K562 (cell line): ENCODE results near the gene DEK. TPM values are rescaled to one million over a fixed set of nuclear protein-coding genes. Genes with fewer than 3 reads are reported as not detected.
A peak's percentile ranks its signal among the peaks of the same experiment; 100 is the strongest.

Experiments used
- FOXJ2 ChIP-seq: fragments of 200-800 bp; sonication (Bioruptor generic); IDR thresholded peaks from 2 replicates; pipeline ENCODE4 v1.6.1; 2016; ENCODE audit warnings: missing genetic modification characterization, missing compliant biosample characterization
- HES1 ChIP-seq: fragments of 450-650 bp; IDR thresholded peaks from 2 replicates; pipeline ENCODE4 v1.6.1; 2016; ENCODE audit warnings: low read depth, mild to moderate bottlenecking, moderate library complexity
- PHF21A ChIP-seq: fragments of 450-650 bp; IDR thresholded peaks from 2 replicates; pipeline ENCODE4 v1.6.1; 2017; ENCODE audit warnings: low read depth, borderline replicate concordance
- VEZF1 ChIP-seq: fragments of 200-800 bp; sonication (Bioruptor generic); IDR thresholded peaks from 2 replicates; pipeline ENCODE4 v1.6.1; 2017; ENCODE audit warnings: missing genetic modification characterization, missing compliant biosample characterization
- YY1 ChIP-seq, 3 experiments: IDR thresholded peaks; 2 replicates each; pipeline ENCODE4 v1.6.1; 2011; ENCODE audit warnings: low read length in 2 of 3, mild to moderate bottlenecking in 2 of 3, moderate library complexity in 2 of 3, borderline replicate concordance in 1 of 3, control low read depth in 1 of 3, low read depth in 1 of 3; ENCODE audit not compliant: insufficient read depth in 3 of 3, insufficient replicate concordance in 2 of 3, control insufficient read depth in 1 of 3, insufficient read length in 1 of 3; ENCODE audit errors: extremely low read depth in 1 of 3
- ZNF253 ChIP-seq: fragments of 250-450 bp; sonication (Bioruptor Pico); conservative IDR thresholded peaks from 2 replicates; pipeline ENCODE4 v1.6.1; 2021; ENCODE audit warnings: mild to moderate bottlenecking
- ZNF780A ChIP-seq: fragments of 250-450 bp; sonication (Bioruptor Pico); IDR thresholded peaks from 2 replicates; pipeline ENCODE4 v1.5.0; 2021; ENCODE audit warnings: mild to moderate bottlenecking
- polyA plus RNA-seq, 8 experiments: library from polyadenylated mRNA; depleted of rRNA in 4 of 8; stranded (reverse) in 5 of 8; unstranded in 3 of 8; fragments of >200 nt; fragmentation: Nextera tagmentation in 2 of 8; fragmentation: Illumina TruSeq in 1 of 8; extraction: Ambion mirVana in 2 of 8; extraction: Trizol in 1 of 8; gene quantifications; 2 replicates each; pipeline versions ENCODE4 v1.2.1 to v1.2.3, GENCODE V29; 2011 to 2014; ENCODE audit warnings: inconsistent platforms in 1 of 8, missing spikeins in 1 of 8
- total RNA-seq, 7 experiments: library from RNA; depleted of rRNA in 6 of 7; stranded (reverse); fragments of >200 nt in 6 of 7; fragmentation: Illumina TruSeq in 2 of 7; extraction: Trizol in 2 of 7; gene quantifications; 2 replicates each; pipeline versions ENCODE4 v1.2.1 to v1.2.3, GENCODE V29; 2011 to 2021; ENCODE audit warnings: low replicate concordance in 1 of 7
- TF ChIP-seq, protein P1 (sequence below): fragments of 450-650 bp; IDR thresholded peaks from 2 replicates; pipeline ENCODE4 v1.6.1; 2016; ENCODE audit warnings: mild to moderate bottlenecking, moderate library complexity
- TF ChIP-seq, protein P2 (sequence below): fragments of 250-450 bp; sonication (Bioruptor Pico); IDR thresholded peaks from 2 replicates; pipeline ENCODE4 v1.4.0; 2020; ENCODE audit warnings: mild to moderate bottlenecking, moderate library complexity, borderline replicate concordance

The DEK gene
- total and polyA plus RNA-seq, 9 of the 15 experiments (the other 6 are each of a cell fraction or from before 2014, with no cell fraction given), result 82.3 to 338 (median 184) TPM

DNA sequence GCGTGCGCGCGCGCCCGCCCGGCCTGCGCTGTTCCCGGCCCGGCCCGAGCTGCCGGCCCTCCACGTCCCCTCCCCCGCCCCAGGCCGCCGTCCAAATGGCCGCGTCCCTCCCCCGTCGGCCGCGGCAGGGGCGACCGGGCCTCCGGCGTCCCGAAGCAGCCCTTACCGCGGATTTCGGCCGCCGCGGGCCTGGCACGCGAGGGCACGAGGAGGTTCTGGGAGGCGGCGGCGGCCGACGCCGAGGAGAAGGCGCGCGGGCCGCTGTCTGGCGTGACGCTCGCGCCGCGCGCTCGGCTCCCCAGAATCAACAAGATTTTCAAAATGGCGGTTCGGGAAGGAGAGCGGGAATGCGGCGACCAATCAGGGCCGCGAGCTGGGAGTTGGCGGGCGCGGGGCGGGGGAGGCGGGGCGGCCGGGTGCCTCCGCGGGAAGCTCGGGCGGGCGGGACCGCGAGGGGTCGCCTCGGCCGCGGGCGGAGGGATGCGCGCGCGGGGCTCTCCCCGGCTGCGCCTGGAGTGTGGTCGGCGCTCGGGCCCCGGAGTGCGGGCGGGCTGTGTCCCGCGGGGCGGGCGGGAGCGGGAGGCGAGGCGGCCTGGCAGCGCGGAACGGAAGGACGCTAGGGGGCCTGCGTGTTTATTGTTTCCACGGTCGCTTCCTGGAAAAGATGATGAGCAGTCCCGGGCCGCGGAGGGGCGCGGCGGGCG is at the start of gene DEK (continued):
- TF ChIP-seq, protein P1, sequence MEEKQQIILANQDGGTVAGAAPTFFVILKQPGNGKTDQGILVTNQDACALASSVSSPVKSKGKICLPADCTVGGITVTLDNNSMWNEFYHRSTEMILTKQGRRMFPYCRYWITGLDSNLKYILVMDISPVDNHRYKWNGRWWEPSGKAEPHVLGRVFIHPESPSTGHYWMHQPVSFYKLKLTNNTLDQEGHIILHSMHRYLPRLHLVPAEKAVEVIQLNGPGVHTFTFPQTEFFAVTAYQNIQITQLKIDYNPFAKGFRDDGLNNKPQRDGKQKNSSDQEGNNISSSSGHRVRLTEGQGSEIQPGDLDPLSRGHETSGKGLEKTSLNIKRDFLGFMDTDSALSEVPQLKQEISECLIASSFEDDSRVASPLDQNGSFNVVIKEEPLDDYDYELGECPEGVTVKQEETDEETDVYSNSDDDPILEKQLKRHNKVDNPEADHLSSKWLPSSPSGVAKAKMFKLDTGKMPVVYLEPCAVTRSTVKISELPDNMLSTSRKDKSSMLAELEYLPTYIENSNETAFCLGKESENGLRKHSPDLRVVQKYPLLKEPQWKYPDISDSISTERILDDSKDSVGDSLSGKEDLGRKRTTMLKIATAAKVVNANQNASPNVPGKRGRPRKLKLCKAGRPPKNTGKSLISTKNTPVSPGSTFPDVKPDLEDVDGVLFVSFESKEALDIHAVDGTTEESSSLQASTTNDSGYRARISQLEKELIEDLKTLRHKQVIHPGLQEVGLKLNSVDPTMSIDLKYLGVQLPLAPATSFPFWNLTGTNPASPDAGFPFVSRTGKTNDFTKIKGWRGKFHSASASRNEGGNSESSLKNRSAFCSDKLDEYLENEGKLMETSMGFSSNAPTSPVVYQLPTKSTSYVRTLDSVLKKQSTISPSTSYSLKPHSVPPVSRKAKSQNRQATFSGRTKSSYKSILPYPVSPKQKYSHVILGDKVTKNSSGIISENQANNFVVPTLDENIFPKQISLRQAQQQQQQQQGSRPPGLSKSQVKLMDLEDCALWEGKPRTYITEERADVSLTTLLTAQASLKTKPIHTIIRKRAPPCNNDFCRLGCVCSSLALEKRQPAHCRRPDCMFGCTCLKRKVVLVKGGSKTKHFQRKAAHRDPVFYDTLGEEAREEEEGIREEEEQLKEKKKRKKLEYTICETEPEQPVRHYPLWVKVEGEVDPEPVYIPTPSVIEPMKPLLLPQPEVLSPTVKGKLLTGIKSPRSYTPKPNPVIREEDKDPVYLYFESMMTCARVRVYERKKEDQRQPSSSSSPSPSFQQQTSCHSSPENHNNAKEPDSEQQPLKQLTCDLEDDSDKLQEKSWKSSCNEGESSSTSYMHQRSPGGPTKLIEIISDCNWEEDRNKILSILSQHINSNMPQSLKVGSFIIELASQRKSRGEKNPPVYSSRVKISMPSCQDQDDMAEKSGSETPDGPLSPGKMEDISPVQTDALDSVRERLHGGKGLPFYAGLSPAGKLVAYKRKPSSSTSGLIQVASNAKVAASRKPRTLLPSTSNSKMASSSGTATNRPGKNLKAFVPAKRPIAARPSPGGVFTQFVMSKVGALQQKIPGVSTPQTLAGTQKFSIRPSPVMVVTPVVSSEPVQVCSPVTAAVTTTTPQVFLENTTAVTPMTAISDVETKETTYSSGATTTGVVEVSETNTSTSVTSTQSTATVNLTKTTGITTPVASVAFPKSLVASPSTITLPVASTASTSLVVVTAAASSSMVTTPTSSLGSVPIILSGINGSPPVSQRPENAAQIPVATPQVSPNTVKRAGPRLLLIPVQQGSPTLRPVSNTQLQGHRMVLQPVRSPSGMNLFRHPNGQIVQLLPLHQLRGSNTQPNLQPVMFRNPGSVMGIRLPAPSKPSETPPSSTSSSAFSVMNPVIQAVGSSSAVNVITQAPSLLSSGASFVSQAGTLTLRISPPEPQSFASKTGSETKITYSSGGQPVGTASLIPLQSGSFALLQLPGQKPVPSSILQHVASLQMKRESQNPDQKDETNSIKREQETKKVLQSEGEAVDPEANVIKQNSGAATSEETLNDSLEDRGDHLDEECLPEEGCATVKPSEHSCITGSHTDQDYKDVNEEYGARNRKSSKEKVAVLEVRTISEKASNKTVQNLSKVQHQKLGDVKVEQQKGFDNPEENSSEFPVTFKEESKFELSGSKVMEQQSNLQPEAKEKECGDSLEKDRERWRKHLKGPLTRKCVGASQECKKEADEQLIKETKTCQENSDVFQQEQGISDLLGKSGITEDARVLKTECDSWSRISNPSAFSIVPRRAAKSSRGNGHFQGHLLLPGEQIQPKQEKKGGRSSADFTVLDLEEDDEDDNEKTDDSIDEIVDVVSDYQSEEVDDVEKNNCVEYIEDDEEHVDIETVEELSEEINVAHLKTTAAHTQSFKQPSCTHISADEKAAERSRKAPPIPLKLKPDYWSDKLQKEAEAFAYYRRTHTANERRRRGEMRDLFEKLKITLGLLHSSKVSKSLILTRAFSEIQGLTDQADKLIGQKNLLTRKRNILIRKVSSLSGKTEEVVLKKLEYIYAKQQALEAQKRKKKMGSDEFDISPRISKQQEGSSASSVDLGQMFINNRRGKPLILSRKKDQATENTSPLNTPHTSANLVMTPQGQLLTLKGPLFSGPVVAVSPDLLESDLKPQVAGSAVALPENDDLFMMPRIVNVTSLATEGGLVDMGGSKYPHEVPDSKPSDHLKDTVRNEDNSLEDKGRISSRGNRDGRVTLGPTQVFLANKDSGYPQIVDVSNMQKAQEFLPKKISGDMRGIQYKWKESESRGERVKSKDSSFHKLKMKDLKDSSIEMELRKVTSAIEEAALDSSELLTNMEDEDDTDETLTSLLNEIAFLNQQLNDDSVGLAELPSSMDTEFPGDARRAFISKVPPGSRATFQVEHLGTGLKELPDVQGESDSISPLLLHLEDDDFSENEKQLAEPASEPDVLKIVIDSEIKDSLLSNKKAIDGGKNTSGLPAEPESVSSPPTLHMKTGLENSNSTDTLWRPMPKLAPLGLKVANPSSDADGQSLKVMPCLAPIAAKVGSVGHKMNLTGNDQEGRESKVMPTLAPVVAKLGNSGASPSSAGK, result 0 out of 2 replicates have a peak, but pooled peaks have one; percentile 37
- TF ChIP-seq FOXJ2 (tag) (peak; percentile 78; the same call in 1 of the 2 replicates), VEZF1 (CRISPR knock-in tag) (peak; percentile 96), ZNF253 (CRISPR knock-in tag) (no peak), HES1 (no peak), ZNF780A (CRISPR knock-in tag) (no peak), PHF21A (no peak), YY1 (IDR thresholded peaks at IDR 0.05; ENCODE audit: borderline replicate concordance in 1 of 3, control insufficient read depth in 1 of 3, extremely low read depth in 1 of 3, insufficient read depth in 3 of 3, insufficient read length in 1 of 3, insufficient replicate concordance in 2 of 3, low read depth in 1 of 3, low read length in 2 of 3) (peak; percentile 79 to 93 (median 90))
- TF ChIP-seq, protein P2, sequence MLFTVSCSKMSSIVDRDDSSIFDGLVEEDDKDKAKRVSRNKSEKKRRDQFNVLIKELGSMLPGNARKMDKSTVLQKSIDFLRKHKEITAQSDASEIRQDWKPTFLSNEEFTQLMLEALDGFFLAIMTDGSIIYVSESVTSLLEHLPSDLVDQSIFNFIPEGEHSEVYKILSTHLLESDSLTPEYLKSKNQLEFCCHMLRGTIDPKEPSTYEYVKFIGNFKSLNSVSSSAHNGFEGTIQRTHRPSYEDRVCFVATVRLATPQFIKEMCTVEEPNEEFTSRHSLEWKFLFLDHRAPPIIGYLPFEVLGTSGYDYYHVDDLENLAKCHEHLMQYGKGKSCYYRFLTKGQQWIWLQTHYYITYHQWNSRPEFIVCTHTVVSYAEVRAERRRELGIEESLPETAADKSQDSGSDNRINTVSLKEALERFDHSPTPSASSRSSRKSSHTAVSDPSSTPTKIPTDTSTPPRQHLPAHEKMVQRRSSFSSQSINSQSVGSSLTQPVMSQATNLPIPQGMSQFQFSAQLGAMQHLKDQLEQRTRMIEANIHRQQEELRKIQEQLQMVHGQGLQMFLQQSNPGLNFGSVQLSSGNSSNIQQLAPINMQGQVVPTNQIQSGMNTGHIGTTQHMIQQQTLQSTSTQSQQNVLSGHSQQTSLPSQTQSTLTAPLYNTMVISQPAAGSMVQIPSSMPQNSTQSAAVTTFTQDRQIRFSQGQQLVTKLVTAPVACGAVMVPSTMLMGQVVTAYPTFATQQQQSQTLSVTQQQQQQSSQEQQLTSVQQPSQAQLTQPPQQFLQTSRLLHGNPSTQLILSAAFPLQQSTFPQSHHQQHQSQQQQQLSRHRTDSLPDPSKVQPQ (CRISPR knock-in tag), result no peak
